Measurements from ENCODE around the gene MRPS30.
"Not testable (repeated sequence)": the region's sequence is repeated elsewhere in the genome, so short reads cannot be mapped to it uniquely, and the experiment has no call there.

MRPS30 gene

GRCh38 chr5:44821164-44821563 lies 12.4 kb downstream of the MRPS30 start:
- DNase-seq (ENCODE audit: low read depth) = no peak

GRCh38 chr5:44824662-44825061 lies 15.9 kb downstream of the MRPS30 start:
- not testable (repeated sequence) for DNase-seq (ENCODE audit: low read depth)

DNA sequence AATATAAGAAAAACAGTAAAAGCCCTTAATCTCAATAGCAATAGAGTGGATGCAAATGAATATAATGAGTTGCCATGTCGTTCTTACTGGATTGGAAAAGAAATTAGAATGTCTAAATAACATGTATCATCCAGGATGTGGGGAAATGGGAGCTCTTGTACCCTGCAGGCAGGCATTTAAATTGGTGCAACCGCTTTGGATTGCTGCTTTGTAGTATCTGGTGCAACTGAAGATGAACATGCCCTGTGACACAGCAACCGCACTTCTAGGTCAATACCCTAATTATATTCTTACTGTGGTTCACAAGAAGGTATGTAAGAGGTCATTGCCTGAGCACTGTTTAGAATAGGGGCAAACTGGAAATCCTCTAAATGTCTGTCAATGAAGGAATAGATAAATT lies 18.9 kb downstream of the MRPS30 start:
- no peak for DNase-seq (ENCODE audit: low read depth)

DNA sequence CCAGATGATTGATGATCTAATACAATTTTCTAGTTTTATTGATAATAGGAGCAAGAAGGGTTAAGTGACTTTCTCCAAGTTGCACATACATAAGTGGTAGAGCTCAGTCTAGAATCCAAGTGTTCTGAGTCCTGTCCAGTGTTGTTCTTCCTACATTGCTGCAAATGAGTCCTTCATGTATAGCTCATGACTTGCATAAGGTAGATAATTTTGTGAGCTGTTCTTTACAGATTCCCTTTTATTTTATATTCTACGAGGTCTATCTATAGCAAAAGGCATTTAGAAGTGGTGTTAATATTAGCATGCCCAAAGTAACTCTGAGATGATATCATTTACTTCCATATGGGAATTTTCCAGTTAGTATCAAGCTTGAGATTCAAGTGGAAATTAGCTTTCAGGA lies 20.0 kb downstream of the MRPS30 start:
- DNase-seq (ENCODE audit: low read depth) = no peak

DNA sequence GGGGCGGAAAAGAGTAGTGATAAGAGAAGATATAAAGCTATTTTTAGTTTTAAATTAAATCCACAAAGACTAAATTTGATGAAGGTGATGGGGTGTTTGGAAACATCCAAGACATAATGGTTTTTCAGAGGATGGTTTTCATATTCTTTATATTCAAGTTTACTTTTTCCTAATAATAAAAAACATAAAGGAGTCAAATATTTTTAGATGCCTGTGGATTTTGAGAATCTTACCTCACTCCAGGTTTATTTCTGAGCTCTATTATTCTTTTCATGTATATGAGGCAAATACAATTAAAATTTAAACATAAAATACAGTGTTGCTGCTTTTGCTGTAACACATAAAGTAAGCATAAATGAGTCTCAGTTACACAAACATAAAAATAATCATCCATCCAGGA lies 22.2 kb downstream of the MRPS30 start:
- no peak for DNase-seq (ENCODE audit: low read depth)

GRCh38 chr5:44833249-44833648 lies 24.5 kb downstream of the MRPS30 start:
- DNase-seq (ENCODE audit: low read depth) = no peak

DNA sequence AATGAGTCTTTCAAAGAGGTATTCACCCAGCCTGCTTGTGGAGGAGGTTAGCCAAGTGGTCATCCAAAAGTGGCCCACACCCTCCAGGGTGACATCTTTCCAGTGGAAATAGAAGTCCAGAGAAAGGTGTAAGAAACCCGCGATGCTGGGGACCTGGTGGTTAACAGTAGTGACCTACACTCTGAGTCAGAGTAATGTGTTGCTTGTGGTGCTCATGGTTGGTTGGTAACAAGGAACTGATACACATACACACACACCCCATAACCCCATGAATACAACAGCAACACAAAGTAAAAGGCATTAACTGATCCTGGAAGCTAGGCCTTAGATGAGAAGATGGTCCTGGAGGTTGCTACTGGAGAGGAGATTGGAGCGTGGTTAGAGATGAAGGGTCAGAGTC lies 26.9 kb downstream of the MRPS30 start:
- DNase-seq (ENCODE audit: low read depth) = no peak

- DNase-seq (ENCODE audit: low read depth) = no peak
These were observed 30.4 kb downstream of the MRPS30 start for GRCh38 chr5:44839018-44839681.

GRCh38 chr5:44842496-44843282 lies 33.9 kb downstream of the MRPS30 start:
- DNase-seq (ENCODE audit: low read depth) = no peak

DNA sequence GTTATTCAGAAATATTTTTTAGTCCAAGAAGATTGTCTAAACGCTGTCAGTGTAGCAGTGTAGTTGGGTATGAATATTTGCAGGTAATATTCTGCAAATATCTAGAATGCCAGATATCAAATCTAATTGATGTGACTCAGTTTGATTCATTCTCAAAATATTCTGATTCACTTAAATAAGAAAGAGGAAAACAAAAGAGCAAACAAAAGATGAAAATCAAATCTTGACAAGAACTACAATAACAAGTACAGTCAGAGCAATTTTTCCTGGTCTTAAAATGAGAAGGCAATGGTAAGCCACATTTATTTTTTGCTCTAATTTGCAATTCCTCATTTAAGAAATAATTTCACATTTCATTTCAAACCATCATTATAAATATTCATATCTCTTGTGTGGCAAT lies 36.0 kb downstream of the MRPS30 start:
- no peak for DNase-seq (ENCODE audit: low read depth)

DNA sequence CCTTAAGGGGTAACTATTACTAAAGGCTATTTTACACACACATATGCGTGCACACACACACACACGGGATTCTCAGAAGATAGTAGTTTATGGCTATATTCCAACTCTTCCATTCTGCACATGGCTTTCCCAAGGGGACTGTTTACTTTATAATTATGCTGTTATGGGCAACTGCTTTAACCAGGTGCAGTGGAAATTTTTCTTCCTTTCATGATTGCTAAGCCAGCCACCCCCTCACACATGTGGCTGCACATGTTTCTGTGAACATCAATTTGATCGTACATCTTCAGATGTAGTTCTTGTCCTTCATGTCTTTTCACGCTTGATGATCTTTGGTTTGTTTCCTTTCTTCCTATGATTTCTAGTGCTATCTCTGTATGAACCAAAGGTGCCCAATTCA lies 37.0 kb downstream of the MRPS30 start:
- no peak for DNase-seq (ENCODE audit: low read depth)

- DNase-seq (ENCODE audit: low read depth) = no peak
These were observed 38.6 kb downstream of the MRPS30 start for GRCh38 chr5:44847206-44847852.

- no peak for DNase-seq (ENCODE audit: low read depth)
These were observed 51.5 kb downstream of the MRPS30 start for GRCh38 chr5:44860267-44860666.

GRCh38 chr5:44862808-44863207 lies 54.1 kb downstream of the MRPS30 start:
- no peak for DNase-seq (ENCODE audit: low read depth)
